HepG2 (cell line): ENCODE results near the gene FBXO11. TPM values are rescaled to one million over a fixed set of nuclear protein-coding genes. Genes with fewer than 3 reads are reported as not detected.

Experiments
- ASH2L ChIP-seq: fragments of 300-600, 200-600 bp; sonication (generic); IDR thresholded peaks from 2 replicates; pipeline ENCODE4 v1.7.0; 2017; ENCODE audit warnings: low read depth, mild to moderate bottlenecking, moderate library complexity, mixed read lengths, low read length; ENCODE audit not compliant: insufficient read length
- ATF2 ChIP-seq: sonication (generic); formaldehyde crosslinking; IDR thresholded peaks from 2 replicates; pipeline ENCODE4 v1.4.0; 2020; ENCODE audit warnings: missing genetic modification reagents
- FIP1L1 ChIP-seq: fragments of 200-400 bp; formaldehyde crosslinking; IDR thresholded peaks from 2 replicates; pipeline ENCODE4 v1.6.1; 2018; ENCODE audit warnings: low read depth, mild to moderate bottlenecking, low read length, moderate library complexity, borderline replicate concordance; ENCODE audit not compliant: insufficient read depth
- GABPB1 ChIP-seq: IDR thresholded peaks from 2 replicates; pipeline ENCODE4 v1.6.1; 2016; ENCODE audit warnings: mild to moderate bottlenecking, missing genetic modification reagents, moderate library complexity, missing compliant biosample characterization
- HIVEP1 ChIP-seq: sonication (generic); formaldehyde crosslinking; IDR thresholded peaks from 2 replicates; pipeline ENCODE4 v1.4.0; 2020; ENCODE audit warnings: mild to moderate bottlenecking, missing genetic modification reagents
- HMGA1 ChIP-seq: sonication (generic); formaldehyde crosslinking; conservative IDR thresholded peaks from 2 replicates; pipeline ENCODE4 v1.4.0; 2020; ENCODE audit warnings: missing genetic modification reagents
- HOXA5 ChIP-seq: sonication (generic); formaldehyde crosslinking; IDR thresholded peaks from 2 replicates; pipeline ENCODE4 v1.4.0; 2020; ENCODE audit warnings: missing genetic modification reagents
- KDM1A ChIP-seq: IDR thresholded peaks from 2 replicates; pipeline ENCODE4 v1.6.1; 2016; ENCODE audit warnings: missing compliant biosample characterization
- MEF2D ChIP-seq: sonication (generic); formaldehyde crosslinking; IDR thresholded peaks from 2 replicates; pipeline ENCODE4 v1.5.1; 2020; ENCODE audit warnings: mild to moderate bottlenecking, missing genetic modification reagents
- NFATC3 ChIP-seq: sonication (generic); formaldehyde crosslinking; IDR thresholded peaks from 2 replicates; pipeline ENCODE4 v1.5.1; 2020; ENCODE audit warnings: mild to moderate bottlenecking, missing genetic modification reagents
- NR2F6 ChIP-seq, 2 experiments: IDR thresholded peaks; 2 replicates each; pipeline ENCODE4 v1.6.1; 2016; ENCODE audit warnings: antibody characterized with exemption in 1 of 2, mild to moderate bottlenecking in 1 of 2
- NRL ChIP-seq: sonication (generic); formaldehyde crosslinking; IDR thresholded peaks from 2 replicates; pipeline ENCODE4 v1.5.0; 2020; ENCODE audit warnings: missing genetic modification reagents, mild to moderate bottlenecking, moderate library complexity, borderline replicate concordance
- PCBP1 ChIP-seq: fragments of 200-400 bp; formaldehyde crosslinking; IDR thresholded peaks from 2 replicates; pipeline ENCODE4 v1.6.1; 2017; ENCODE audit warnings: mild to moderate bottlenecking, low read depth, low read length, borderline replicate concordance
- PRDM4 ChIP-seq: sonication (generic); formaldehyde crosslinking; IDR thresholded peaks from 2 replicates; pipeline ENCODE4 v1.9.0; 2021; ENCODE audit warnings: missing genetic modification reagents, borderline replicate concordance
- ZBTB26 ChIP-seq: IDR thresholded peaks from 2 replicates; pipeline ENCODE4 v1.6.1; 2016; ENCODE audit warnings: missing compliant biosample characterization, missing genetic modification reagents, borderline replicate concordance
- ZMYM4 ChIP-seq: sonication (generic); formaldehyde crosslinking; IDR thresholded peaks from 2 replicates; pipeline ENCODE4 v1.8.1; 2023; ENCODE audit warnings: mild to moderate bottlenecking, missing genetic modification reagents
- ZNF10 ChIP-seq: sonication (generic); formaldehyde crosslinking; IDR thresholded peaks from 2 replicates; pipeline ENCODE4 v1.4.0; 2020; ENCODE audit warnings: mild to moderate bottlenecking, low read depth, missing genetic modification reagents, borderline replicate concordance
- ZNF17 ChIP-seq: sonication (generic); formaldehyde crosslinking; IDR thresholded peaks from 2 replicates; pipeline ENCODE4 v1.5.0; 2020; ENCODE audit warnings: mild to moderate bottlenecking, missing genetic modification reagents
- ZNF382 ChIP-seq: sonication (generic); formaldehyde crosslinking; IDR thresholded peaks from 2 replicates; pipeline ENCODE4 v1.5.0; 2020; ENCODE audit warnings: missing genetic modification reagents, mild to moderate bottlenecking, borderline replicate concordance
- ZNF557 ChIP-seq: sonication (generic); formaldehyde crosslinking; IDR thresholded peaks from 2 replicates; pipeline ENCODE4 v1.4.0; 2020; ENCODE audit warnings: missing genetic modification reagents
- ZNF615 ChIP-seq: sonication (generic); formaldehyde crosslinking; IDR thresholded peaks from 2 replicates; pipeline ENCODE4 v1.5.0; 2020; ENCODE audit warnings: mild to moderate bottlenecking, missing genetic modification reagents, borderline replicate concordance
- ZNF737 ChIP-seq: sonication (generic); formaldehyde crosslinking; IDR thresholded peaks from 2 replicates; pipeline ENCODE4 v1.5.0; 2020; ENCODE audit warnings: missing genetic modification reagents, mild to moderate bottlenecking, borderline replicate concordance
- ZNF83 ChIP-seq: sonication (generic); formaldehyde crosslinking; IDR thresholded peaks from 2 replicates; pipeline ENCODE4 v1.4.0; 2020; ENCODE audit warnings: missing genetic modification reagents, mild to moderate bottlenecking, borderline replicate concordance
- ZSCAN12 ChIP-seq: sonication (generic); formaldehyde crosslinking; IDR thresholded peaks from 2 replicates; pipeline ENCODE4 v1.9.0; 2021; ENCODE audit warnings: mild to moderate bottlenecking, missing genetic modification reagents
- polyA plus RNA-seq, 8 experiments: library from polyadenylated mRNA; depleted of rRNA in 3 of 8; stranded (reverse) in 7 of 8; unstranded in 1 of 8; fragments of >200 nt; fragmentation: Illumina TruSeq in 4 of 8; extraction: Trizol in 4 of 8; gene quantifications; 2 replicates each; pipeline versions ENCODE4 v1.2.1 to v1.2.3, GENCODE V29; 2011 to 2016; ENCODE audit warnings: low read depth in 4 of 8, missing spikeins in 1 of 8, mixed read lengths in 1 of 8; ENCODE audit not compliant: insufficient read depth in 1 of 8
- total RNA-seq, 5 experiments: library from RNA; depleted of rRNA; stranded (reverse); fragments of >200 nt; fragmentation: Illumina TruSeq; extraction: Trizol; gene quantifications; 2 replicates each; pipeline ENCODE4 v1.2.3, GENCODE V29; 2016; ENCODE audit warnings: low read depth in 1 of 5

The FBXO11 gene
- total and polyA plus RNA-seq, 2 of the 13 experiments (the other 11 are each of a cell fraction or from before 2014, with no cell fraction given) = 27.9 to 47.6 TPM

GRCh38 chr2:47906157-47907038, at the start of gene FBXO11 (continued):
- TF ChIP-seq ZNF382 (CRISPR knock-in tag) (no peak), ZNF83 (CRISPR knock-in tag) (no peak), ZNF737 (no peak), ZNF557 (CRISPR knock-in tag) (peak; percentile 36; the same call in 1 of the 2 replicates), ASH2L (peak; percentile 93), PCBP1 (peak; percentile 63; the same call in 1 of the 2 replicates), PRDM4 (CRISPR knock-in tag) (no peak), FIP1L1 (no peak), ZNF17 (no peak), GABPB1 (CRISPR knock-in tag) (peak; percentile 66), HOXA5 (CRISPR knock-in tag) (peak; percentile 75), NRL (CRISPR knock-in tag) (peak; percentile 76; the same call in 1 of the 2 replicates), HMGA1 (CRISPR knock-in tag) (no peak), MEF2D (no peak; the same call in 1 of the 2 replicates), ZNF615 (no peak), ZBTB26 (CRISPR knock-in tag) (peak; percentile 35; the same call in 1 of the 2 replicates), NFATC3 (CRISPR knock-in tag) (no peak), HIVEP1 (CRISPR knock-in tag) (no peak), ZMYM4 (CRISPR knock-in tag) (peak; percentile 88), ZSCAN12 (CRISPR knock-in tag) (0 out of 2 replicates have a peak, but pooled peaks have one; percentile 39), ZNF10 (CRISPR knock-in tag) (no peak), NR2F6 (IDR thresholded peaks at IDR 0.05) (no peak), NR2F6 (CRISPR knock-in tag; IDR thresholded peaks at IDR 0.05) (peak; percentile 50; the same call in 1 of the 2 replicates), ATF2 (no peak; the same call in none of the 2 replicates), KDM1A (CRISPR knock-in tag) (0 out of 2 replicates have a peak, but pooled peaks have one; percentile 27)
